ENCODE data around the gene ESR2. TPM values are rescaled to one million over a fixed set of nuclear protein-coding genes. Genes with fewer than 3 reads are reported as not detected.
"Not testable (repeated sequence)": the region's sequence is repeated elsewhere in the genome, so short reads cannot be mapped to it uniquely, and the experiment has no call there.

Gene ESR2
- polyA plus RNA-seq, 1 donor: 0.29 TPM

DNA sequence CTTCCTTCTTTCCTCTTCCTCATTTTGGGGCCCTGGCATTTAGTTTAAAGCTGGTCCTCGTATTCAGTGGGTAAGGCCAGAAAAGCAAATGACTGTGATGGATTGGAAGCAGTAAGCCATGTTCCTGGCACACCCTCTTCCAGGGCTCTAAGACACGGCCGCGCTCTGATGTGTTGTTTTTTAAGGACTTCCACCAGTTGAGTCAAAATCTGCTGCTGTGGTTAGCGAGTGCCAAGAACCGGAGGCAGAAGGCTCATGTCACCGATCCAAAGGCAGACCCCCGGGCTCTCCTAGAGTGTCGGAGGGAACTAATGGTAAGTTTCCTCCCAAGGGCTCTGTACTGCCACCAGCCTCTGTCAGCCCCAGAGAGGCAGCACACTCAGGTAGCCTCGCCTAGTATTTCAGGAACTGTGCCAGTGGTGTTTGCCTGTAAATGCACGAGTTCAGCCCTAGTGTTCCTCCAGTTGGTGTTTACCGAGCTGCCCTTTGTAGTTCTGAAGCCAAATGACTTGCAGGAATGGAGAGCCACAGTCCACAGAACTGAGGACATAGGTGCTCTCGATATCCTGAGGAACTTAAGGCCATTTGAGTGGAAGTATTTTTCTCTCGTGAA lies 72.7 kb downstream of the ESR2 start:
- DNase-seq (ENCODE audit: low read depth): no peak

DNA sequence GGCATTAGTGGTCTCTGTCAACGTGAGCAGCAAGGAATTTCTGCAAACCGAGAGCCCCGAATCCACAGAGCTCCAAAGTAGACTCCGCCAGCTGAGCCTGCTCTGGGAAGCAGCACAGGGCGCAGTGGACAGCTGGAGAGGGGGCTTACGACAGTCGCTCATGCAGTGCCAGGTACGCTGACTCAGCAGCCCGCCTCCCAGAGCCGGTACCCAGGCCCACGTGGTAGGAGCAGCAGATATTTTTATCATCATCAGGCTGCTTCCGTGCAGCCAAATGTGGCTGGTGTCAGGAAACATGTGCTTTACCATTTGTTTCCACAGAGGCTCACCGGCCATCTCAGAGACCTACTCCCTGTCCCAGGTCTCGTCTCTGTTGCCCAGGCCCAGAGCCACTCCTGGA lies 73.7 kb downstream of the ESR2 start:
- no peak for DNase-seq (ENCODE audit: low read depth)

DNA sequence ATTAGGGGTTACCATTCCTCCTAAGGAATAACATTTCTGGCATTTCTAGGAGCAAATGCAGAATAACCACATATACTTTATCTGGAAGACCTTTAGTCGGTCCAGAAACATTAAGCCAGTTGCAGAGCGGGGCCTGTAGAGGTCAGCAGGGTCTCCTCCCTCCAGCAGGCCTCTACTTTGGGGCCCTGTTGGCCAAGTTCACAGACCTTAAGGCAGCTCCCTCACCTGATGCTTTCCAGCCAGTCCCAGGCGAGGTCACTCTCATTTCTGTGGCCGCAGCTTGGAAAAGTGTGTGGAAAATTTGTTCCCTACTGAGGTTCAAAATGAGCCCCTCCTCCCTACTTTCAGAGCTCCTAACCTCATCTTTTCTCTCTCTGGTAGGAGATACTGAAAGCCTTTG lies 74.1 kb downstream of the ESR2 start:
- DNase-seq (ENCODE audit: low read depth): no peak

DNA sequence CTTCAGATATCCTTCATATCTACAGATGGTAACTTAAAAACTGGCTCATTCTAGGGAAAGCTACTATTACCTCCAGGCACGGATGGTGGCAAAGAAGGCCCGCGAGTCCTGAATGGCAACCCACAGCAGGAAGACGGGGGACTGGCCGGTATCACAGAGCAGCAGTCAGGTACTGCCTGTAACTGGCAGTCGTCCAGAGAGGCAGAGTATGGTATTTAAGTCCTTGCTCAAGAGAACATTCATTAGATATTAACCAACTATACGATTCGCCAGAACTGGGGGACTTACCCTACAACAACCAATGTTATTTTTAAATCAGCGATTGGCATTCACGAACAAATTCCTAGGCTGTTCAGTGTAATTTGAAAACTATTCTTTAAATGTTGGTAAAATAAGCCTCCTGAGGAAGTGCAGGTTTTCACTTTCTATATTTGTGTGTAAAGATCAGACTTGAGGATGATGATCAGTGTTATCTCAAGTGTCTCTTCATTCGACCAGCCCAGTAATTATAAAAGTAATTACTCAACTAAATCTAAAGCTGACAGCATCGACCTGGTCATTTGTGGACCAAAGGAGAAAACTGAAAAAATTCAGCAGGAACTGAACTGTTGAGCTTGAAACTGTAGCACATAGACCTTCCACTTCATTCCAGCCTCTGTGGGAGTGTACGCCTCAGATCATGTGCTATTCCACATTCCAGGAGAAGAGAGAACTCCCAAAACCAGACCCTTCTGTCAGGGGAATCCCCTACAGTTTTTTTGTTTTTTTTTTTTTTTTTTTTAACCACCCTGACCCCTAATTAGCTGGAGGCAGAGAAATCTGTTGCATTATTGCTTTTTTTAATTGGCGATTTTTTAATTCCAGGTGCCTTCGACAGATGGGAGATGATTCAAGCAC lies 75.6 kb downstream of the ESR2 start:
- DNase-seq (ENCODE audit: low read depth): no peak

DNA sequence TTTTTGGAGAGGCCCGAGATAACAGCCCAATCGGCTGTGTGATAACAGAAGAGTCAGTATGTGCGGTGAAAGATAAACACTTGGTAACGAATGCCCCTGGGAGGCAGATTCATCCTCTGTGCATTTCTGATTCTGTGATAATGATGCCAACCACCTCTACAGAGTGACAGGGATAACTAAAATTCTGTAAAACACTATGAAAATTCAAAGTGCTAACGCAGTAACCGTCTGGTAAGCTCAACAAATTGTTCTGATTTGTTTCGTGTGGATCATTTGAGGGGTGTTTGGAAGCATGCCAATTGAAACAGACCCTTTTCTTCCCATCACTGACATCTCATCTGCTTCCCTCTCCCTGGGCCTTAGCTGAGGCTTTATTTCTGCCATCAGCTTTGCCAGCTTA lies 76.3 kb downstream of the ESR2 start:
- no peak for DNase-seq (ENCODE audit: low read depth)

DNA sequence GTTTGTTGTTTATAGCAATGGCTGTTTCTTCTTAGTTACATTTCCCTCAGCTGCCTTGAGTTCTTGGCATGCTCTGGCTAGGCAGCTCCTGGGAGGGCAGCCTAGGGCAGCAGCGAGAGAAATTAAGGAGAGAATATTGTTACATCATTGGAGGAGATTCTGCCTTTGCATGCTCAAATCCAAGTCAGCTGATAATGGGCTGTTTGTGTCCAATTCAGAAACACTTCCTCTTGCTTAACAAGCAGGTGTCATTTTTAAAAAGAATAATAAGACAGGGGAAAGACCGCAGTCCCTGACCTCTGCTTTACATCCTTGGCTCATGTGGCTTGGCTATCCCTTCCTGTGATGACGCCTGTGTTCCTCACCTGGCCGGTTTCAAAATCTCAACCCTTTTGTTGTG lies 76.9 kb downstream of the ESR2 start:
- no peak for DNase-seq (ENCODE audit: low read depth)

DNA sequence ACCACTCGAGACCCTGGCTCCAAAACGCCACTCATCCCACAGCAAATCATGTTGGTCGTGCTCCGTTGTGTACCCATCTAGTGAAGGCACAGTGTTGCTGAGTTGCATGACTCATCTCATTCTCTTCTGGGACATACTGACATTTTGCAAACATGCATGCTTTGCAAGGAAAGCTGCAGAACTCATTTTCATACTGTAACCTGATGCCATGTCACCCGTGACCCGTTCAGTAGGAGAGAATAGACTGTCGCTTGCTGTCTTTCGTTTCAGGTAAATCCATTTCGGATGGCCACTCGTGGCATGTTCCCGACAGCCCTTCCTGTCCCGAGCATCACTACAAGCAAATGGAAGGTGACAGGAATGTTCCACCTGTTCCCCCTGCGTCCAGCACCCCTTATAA lies 78.2 kb downstream of the ESR2 start:
- no peak for DNase-seq (ENCODE audit: low read depth)

DNA sequence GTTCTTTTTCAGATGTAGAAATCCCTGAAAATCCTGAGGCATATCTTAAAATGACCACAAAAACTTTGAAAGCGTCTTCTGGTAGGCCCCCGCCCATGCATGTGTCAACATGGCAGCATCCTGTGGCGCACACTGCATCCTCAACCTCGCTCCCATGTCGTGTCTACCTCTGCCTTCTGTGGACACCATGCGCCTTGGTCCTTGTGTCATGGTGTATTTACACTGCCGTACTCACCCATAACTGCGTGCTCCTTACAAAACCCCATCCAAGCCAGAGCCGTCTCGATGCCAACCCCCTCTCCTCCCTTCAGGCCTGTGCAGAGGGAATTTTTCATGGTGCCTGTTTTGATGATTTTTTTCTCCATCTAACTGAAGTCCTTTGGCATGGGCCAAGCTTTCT lies 78.9 kb downstream of the ESR2 start:
- DNase-seq (ENCODE audit: low read depth): no peak

DNA sequence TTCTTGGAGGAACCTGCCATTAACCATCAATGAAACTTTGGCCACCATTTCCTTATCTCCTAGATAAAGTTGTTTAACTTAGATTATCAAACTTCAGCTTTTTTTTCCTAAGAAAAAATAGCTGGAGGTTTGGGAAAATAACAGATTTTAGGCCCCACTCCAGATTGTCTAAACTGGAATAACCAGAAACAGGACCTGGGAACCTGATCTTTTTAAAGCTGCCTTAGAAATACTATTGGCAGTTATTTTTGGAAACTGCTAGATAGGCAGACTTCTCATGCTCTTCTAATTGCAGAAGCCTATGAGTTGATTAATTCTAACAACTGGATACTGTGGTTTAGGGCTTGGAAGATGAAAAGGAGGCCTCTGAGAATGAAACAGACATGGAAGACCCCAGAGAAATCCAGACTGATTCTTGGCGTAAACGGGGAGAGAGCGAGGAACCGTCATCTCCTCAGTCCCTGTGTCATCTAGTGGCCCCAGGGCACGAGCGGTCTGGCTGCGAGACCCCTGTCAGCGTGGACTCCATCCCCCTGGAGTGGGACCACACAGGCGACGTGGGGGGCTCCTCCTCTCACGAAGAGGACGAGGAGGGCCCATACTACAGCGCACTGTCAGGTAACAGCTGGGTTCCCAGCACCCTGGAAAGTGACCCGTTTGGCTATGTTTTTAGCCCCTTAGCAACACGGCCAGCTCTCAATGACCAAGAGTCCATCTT lies 80.2 kb downstream of the ESR2 start:
- no peak for DNase-seq (ENCODE audit: low read depth)

DNA sequence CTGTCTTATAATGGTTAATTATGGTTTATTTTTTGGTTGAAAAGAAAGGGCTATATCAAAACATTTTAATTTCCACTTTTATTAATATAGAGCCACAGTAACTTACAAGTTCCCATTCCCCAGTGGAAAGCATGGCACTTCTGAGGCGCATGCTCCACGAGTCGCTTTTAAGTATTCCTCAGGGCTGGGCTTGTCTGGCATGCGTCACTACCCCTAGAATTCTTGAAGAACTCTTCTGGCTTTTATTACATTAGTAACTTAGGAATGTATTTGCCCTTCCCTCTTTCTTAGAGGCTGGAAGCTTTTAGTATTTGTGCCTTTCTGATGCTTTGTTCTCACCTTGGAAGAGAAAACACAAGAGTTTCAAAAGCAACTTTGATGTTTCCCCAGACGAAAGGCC lies 81.1 kb downstream of the ESR2 start:
- DNase-seq (ENCODE audit: low read depth): no peak

DNA sequence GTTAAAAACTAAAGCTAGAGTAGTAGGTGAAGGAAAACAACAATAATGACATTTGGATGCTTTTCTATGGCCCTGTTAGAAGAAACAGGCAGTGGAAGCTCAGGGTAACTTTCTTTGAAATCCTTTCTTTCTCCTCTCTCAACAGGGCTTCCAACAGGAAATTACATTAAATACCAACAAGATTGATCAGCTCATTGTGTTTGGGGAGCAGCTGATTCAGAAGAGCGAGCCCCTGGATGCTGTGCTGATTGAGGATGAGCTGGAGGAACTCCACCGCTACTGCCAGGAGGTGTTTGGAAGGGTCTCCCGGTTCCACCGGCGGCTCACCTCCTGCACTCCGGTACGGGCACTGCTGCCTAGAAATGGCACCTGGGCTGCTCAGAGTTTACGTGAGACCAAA lies 81.5 kb downstream of the ESR2 start:
- DNase-seq (ENCODE audit: low read depth): no peak

DNA sequence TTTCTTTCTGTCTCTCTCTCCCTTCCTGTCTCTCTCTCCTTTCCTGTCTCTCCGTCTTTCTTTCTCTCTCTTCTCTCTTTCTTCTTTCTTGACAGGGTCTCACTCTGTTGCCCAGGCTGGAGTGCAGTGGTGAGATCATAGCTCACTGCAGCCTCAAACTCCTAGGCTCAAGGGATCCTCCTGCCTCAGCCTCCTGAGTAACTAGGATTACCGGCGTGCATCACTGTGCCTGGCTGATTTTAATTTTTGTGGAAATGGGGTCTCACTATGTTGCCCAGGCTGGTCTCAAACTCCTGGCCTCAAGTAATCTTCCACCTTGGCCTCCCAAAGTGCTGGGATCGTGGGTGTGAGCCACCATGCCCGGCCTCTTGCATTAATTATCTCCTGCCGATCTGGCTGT lies 83.3 kb downstream of the ESR2 start:
- not testable (repeated sequence) for DNase-seq (ENCODE audit: low read depth)

DNA sequence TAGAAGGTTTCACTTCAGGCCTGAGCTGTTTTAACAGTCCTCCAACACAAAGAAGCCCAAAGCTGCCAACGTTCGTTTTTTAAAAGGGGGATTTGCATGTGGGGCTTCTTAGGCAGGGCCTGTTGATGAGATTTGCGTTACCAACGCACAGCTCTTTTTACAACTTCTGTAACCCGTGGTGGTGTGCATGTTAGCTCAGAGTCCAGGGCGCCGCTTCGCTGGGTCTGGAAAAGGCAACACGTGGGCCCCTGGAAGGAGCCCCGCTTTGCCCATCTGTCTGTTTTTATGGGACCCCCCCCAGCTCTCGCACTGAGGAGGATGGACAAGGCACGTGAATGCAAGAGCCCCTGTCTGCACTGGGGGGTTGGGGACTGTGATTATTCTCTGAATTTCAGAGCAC lies 84.0 kb downstream of the ESR2 start:
- DNase-seq (ENCODE audit: low read depth): no peak

DNA sequence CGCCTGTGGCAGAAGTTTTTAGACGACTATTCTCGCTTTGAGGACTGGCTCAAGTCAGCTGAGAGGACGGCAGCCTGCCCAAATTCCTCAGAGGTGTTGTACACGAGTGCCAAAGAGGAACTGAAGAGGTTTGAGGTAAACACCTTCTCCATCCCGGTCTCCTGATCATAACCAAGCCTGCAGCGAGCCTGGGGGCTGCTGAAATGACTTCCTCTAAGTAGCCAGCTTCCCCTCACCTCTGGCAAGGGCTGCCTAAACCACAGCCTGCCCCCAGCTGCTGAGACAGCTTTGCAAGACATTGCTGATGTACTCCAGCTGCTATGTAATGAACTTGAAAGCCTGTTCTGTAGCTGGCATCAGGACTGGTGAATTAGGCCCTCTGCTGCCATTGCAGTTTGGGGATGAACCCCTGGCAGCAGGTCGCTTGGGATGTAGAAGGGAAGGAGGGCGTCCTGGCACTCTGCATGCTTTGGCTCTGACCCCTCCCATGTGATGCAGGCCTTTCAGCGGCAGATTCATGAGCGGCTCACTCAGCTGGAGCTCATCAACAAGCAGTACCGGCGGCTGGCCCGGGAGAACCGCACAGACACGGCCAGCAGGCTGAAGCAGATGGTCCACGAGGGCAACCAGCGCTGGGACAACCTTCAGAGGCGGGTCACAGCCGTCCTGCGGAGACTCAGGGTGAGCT lies 84.6 kb downstream of the ESR2 start:
- DNase-seq (ENCODE audit: low read depth): no peak

DNA sequence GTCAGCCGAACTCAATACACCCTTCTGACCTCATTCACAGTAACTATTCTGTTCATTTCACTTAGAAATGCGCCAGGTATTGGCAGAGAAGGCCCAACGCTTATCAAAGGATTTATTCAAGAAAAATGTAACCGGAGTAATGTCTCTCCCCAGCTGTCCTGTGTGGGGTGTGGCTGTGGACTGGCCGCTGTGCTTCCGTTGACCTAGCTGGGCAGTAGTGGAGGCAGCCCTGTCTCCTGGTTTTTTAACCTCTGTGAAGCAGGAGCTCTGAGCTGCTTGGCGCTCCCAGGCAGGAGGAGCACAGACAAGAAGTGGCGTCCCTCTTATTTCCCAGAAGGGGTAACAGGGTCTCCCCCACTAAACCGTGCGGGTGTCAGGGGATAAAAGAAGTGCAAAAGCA lies 85.2 kb downstream of the ESR2 start:
- DNase-seq (ENCODE audit: low read depth): no peak

DNA sequence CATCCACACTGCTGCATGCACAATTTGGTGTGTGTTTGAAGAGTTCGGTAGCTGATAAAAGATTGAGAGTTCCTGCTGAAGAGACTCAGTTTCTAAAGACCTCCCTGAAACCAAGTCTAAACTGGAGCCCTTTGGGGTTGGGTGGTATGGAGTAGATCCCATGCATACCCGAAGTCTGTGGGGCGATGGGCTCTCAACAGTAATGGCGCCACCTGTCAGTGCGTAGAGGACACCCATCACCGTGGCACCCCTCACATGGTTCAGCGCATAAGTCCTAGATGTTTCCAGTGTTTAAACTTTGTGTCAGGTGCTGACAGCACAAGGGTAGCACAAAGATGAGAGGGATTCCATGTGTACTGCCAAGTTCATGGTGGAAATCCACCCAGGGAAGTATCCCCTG lies 85.9 kb downstream of the ESR2 start:
- no peak for DNase-seq (ENCODE audit: low read depth)

DNA sequence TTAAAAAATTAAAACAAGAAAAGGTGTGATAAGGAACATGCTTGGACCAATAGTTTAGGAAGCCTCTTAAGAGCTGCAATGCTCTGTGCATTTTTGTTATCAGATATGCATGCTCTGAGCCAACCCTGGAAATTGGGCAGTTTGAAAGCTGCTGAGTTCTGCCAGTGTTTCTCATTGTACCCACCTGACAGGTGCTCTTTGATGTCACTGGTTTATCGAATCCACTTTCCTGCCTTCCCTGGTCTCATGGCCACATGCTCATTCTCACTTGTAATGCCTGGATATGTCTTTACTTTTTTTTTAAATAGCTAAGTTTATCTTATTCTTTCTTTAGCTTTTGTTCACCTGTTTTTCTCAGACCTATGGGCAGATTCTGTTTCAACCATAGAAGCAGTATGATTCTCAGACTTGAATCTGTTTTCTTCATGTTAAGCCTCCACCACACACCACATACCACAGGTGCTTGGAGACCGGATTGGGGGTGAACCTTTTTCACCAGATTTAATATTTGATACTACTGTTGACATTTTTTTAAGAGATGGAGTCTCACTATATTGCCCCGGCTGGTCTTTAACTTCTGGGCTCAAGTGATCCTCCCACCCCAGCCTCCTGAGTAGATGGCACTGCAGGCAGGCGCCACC lies 90.7 kb downstream of the ESR2 start:
- DNase-seq (ENCODE audit: low read depth): no peak

DNA sequence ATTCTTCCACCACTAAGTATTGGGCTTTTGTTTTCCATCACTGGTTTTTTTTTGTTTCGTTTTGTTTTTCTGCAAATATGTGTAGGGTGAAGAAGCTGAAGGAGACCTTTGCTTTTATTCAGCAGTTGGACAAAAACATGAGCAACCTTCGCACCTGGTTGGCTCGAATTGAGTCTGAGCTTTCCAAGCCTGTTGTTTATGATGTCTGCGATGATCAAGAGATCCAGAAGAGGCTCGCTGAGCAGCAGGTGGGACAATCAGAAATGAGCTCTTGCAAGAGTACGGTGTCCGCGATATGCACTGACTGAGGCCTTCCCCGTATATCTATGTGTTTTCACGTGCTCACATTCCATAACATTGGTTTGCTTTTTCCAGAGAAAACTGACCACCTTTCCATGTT lies 91.5 kb downstream of the ESR2 start:
- DNase-seq (ENCODE audit: low read depth): no peak

DNA sequence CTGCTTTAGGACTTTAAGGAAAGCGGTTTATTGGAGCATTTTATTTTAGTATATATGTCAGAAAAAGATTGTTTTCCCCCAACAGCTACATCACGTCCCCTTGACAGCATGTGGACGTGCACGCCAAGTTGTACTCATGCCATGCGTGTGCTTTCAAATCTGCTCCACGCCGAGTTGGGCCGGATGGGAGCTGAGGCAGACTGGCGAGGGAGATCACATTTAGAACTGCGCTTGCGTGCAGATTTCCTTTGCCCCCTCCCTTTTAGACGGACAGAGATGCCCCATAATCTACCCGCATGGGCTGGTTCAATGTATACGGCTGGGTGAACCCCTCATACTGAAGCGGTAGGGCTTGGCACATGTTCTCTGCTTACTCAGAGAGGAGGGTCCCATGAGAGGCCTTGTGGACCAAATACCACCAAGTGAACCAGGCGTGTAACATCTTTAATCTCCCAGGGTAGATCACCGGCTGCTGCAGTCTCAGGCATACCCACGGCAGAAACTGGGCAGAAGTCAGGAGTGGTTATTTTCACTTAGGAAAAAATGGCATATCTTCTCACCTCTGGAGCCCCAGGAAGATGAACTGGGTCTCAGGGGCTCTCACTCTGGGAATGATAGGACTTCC lies 92.1 kb downstream of the ESR2 start:
- no peak for DNase-seq (ENCODE audit: low read depth)

DNA sequence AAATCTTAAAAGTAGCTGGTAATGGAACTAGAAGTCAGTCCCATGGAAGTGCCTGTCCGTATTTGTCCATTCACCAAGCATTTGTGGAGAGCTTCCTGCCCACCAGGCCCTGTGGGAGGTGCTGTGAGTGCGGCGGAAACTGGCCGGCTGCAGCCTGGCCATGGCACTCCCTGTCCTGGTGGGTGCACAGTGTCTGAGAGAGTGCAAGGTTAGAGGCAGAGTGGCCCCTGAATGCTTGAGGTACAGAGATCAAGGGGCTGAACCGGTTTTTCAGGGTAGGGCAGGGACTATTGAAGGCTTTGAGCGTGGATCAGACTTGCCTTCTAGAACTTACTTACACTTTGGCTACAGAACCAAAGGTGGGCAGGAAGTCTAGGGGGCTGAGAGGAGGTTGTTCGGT lies 92.9 kb downstream of the ESR2 start:
- DNase-seq (ENCODE audit: low read depth): no peak

DNA sequence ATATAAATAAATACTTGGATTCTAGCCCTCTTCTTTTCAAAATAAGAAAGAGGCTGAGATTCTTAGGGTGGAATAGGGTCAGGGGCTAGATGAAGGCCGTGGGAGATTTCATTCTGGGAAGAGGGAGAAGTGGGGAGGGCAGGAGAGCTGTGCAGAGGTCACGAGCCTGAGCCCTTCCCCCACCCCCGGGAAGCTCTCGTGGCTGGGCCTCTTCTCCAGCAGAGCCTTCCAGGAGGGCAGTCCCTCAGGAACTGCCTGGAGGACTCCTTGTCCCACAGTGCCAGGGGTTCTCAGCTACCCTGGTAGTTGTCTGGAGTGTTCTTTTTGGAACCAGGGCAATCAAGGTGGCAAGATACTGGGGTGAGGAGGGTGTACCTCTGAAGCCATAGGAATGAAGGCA lies 94.0 kb downstream of the ESR2 start:
- no peak for DNase-seq (ENCODE audit: low read depth)
